VCaP (cell line): ENCODE data around the gene SNX21.

Source experiments
- H3K27ac ChIP-seq: fragments of 450-650 bp; 2 replicates; pipeline ENCODE4 v1.5.1; 2017
- CTCF ChIP-seq: fragments of 450-650 bp; conservative IDR thresholded peaks from 2 replicates; pipeline ENCODE4 v1.5.1; 2017; ENCODE audit warnings: mild to moderate bottlenecking, moderate library complexity

The SNX21 gene

GRCh38 chr20:45853484-45853883 is 19.9 kb downstream of the SNX21 start:
- no peak for TF ChIP-seq CTCF
- no peak overlapping the region for H3K27ac ChIP-seq

DNA sequence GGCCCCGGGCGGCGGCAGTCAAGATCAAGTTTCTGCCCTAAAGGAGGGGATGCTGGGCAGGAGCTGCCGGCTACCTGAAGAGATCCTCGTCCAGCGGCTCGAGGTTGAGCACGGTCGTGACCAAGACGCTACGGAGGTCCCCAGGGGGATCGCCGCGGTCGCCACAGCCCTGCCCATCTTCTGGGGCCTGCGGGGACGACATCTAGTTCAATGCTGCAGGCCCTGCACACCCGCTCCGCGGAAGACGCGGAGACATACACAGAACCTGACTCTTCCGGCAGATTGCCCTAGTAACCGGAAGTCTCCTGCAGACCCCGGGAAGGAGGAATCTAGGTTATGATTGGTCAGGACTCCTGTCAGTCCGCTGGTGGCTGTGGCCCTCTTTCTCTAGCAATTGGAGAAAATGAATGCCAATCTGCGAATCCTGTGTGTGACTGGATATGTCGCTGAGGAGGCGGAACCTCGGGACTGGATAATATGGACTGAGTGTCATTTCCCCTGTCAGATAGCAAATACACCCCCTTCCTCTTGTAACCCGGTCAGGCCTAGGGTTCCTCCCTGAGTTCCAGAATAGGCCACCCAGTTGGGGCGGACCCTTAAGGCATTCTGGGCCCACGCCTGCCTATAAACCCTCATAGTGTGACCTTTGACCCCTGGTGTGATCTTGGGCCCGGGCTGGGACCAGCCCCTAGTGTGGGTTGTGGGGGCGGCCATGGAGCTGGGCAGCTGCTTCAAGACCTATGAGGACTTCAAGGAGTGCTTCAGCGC is 23.7 kb downstream of the SNX21 start, which contains the start of the genes ACOT8 and ZSWIM3:
Gene ACOT8, minus strand, starts transcription at position 279 of the 768 bp plus-strand sequence. Its CDS starts 77 bp downstream, at position 202.
Gene ZSWIM3, plus strand, starts transcription at position 501 of the 768 bp plus-strand sequence. Its CDS starts 212 bp downstream, at position 713.
- peak within 1 kb of the TSS; percentile 90 for H3K27ac ChIP-seq

DNA sequence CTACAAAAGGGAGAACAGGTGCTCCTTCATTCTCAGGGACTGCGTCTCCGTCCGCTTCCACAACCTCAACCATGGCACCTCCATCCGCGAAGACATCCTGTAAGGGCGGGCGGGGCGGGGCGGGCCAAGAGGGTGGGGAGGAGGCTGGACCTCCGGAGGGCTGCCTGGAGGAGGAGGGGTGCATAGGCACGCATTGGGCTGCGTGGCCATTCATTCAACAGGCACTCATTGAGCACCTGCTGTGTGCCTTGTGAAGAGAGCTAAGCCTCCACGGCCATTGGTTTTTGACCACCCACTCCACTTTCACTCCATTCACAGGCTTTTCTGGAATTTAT is 24.2 kb downstream of the SNX21 start:
- TF ChIP-seq CTCF, result no peak

More for the DNA sequence above, 23.7 kb downstream of the SNX21 start, which contains the start of the genes ACOT8 and ZSWIM3:
- TF ChIP-seq CTCF, result no peak

DNA sequence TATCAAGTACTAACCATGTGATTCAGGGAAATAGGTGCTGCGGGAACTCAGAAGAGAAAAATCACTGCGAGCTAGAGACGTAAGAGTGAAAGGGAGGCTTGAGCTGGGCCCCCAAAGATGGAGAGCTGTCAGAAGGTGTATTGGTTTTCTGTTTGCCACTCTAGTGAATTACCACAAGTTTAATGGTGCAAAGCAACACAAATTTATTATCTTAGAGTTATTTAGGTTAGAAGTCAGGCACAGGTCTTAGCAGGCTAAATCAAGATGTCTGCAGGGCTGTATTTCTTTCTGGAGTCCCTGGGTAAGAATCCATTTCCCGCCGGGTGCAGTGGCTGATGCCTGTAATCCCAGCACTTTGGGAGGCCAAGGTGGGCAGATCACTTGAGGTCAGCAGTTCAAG is 26.3 kb downstream of the SNX21 start:
- no peak for TF ChIP-seq CTCF
- H3K27ac ChIP-seq, result no peak overlapping the region

More for the DNA sequence above, 24.2 kb downstream of the SNX21 start:
- H3K27ac ChIP-seq, result peak overlapping the region; percentile 90

- H3K27ac ChIP-seq, result peak overlapping the region; percentile 49
- no peak for TF ChIP-seq CTCF
These were observed 27.1 kb downstream of the SNX21 start for GRCh38 chr20:45860560-45861220.

GRCh38 chr20:45861221-45862075 is 27.8 kb downstream of the SNX21 start:
- peak overlapping the region; percentile 49 for H3K27ac ChIP-seq
- TF ChIP-seq CTCF, result no peak
